Forelimb muscle (tissue), 1 donor: ENCODE data around the gene ZFP14. TPM values are rescaled to one million over a fixed set of nuclear protein-coding genes. Genes with fewer than 3 reads are reported as not detected.
A peak's percentile ranks its signal among the peaks of the same experiment; 100 is the strongest.

Experiments
- DNase-seq: peaks from one replicate; pipeline ENCODE4 v3.0.0-alpha.2; 2013; ENCODE audit warnings: low read depth
- polyA plus RNA-seq: library from polyadenylated mRNA; unstranded; fragments of 120-200 nt; gene quantifications from one replicate; pipeline ENCODE4 v1.2.1, GENCODE V29; 2013; ENCODE audit not compliant: insufficient read length

ZFP14 gene
- polyA plus RNA-seq: 5.3 TPM

DNA sequence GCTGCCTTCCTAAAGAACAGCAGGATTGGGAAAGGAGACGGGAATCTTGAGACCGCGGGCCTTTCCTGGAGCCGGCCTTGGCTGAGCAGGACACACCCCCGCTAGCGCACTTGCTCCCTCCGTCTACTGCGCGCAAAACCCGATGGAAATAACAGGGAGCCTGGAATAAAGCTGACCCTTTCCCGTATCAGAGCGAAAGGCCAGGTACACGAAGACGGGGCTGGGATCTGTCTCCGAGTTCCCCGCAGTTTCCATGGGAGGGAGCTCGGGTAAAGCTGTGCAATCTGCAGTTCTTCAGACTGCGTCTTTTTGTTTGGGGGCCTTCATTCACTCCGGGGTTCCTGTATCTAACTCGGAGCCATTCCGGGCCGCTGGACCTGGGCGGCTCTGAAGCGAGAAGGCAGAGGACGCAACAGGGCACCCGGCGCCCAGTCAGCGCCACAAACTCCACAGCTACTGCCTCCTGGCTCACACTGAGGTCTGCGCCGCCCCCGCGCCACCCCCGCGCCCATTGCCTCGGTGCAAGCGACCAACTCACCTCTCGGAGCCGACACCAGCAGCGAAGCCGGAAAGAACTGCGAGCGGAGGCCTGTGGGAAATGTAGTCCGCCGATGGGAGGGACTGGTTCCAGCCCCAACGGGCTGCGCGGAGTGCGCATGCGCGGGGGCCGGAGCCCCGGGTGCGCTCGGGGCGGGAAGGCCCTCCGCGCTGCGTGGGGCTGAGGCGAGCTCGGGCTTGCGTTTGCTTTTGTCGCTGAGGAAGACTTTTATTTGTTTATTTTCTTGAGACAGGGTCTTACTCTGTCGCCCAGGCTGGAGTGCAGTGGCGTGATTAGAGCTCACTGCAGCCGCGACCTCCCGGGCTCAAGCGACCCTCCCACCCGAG is at the start of gene ZFP14:
TSS of gene ZFP14 (minus strand) at position 577 of the 885 bp plus-strand sequence. CDS start 11,309 bp downstream, outside the sequence.
- peak; percentile 84 for DNase-seq

DNA sequence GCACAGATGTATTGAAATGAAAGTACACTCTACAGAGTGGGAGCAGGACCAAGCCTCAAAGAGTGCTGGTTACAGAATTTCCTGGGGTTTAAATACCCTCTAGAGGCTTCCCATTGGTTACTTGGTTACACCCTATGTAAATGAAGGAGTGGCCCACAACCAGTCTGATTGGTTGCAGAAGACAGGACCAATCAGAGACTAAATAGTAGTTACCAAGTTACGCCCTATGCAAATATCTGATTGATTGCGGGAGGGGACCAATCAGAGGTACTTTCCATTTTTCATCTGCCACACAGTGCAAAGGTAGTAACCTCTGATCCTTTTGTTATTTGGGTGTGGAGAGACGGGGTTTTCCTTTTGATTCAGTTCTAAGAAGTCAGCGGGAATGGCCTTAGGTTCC is 44.9 kb upstream of the ZFP14 start:
- no peak for DNase-seq

DNA sequence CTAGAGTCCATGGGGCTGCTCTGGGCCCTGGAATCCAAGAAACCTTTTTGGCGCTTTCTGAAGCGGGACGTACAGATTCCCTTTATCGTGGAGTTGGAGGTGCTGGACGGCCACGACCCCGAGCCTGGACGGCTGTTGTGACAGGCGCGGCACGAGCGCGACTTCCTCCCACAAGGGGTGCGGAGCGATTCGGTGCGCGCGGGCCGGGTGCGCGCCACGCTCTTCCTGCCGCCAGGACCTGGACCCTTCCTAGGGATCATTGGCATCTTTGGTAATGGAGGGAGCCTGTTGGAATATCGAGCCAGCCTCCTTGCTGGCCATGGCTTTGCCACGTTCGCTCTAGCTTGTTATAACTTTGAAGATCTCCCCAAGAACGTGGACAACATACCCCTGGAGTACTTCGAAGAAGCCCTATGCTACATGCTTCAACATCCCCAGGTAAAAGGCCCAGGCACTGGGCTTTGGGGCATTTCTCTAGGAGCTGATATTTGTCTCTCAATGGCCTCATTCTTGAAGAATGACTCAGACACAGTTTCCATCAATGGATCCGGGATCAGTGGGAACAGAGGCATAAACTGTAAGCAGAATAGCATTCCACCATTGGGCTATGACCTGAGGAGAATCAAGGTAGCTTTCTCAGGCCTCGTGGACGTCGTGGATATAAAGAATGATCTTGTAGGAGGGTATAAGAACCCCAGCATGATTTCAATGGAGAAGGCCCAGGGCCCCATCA is 42.9 kb upstream of the ZFP14 start:
- DNase-seq: no peak

DNA sequence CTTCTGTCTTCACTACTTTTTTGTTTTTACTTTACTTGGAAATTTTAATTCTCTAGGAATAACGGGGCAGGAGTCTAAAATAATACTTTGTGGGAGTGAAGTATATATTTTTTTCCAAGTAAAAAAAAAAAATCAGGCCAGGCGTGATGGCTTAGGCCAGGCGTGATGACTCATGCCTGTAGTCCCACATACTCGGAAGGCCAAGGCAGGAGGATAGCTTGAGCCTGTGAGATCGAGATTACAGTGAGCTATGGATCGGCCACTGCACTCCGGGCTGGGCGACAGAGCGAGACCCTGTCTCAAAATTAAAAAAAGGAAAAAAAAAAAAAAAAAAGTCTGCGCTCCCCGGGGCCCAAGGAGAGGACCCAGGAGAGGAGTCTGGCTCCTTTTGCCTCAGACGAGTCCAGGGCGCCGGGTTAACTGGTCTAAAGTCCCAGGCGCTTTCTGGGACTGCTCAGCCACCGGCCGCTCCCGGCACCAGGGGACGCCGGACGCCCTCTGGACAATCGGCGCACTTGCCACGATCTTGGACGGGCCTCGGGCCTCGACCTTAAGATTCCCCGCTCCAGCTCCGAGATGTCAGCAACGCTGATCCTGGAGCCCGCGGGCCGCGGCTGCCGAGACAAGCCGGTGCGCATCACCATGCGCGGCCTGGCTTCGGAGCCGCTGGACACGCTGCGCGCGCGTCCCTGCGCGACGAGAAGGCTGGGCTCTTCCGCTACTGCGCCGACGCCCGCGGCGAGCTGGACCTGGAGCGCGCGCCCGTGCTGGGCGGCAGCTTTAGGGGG is 42.2 kb upstream of the ZFP14 start:
- DNase-seq: no peak

DNA sequence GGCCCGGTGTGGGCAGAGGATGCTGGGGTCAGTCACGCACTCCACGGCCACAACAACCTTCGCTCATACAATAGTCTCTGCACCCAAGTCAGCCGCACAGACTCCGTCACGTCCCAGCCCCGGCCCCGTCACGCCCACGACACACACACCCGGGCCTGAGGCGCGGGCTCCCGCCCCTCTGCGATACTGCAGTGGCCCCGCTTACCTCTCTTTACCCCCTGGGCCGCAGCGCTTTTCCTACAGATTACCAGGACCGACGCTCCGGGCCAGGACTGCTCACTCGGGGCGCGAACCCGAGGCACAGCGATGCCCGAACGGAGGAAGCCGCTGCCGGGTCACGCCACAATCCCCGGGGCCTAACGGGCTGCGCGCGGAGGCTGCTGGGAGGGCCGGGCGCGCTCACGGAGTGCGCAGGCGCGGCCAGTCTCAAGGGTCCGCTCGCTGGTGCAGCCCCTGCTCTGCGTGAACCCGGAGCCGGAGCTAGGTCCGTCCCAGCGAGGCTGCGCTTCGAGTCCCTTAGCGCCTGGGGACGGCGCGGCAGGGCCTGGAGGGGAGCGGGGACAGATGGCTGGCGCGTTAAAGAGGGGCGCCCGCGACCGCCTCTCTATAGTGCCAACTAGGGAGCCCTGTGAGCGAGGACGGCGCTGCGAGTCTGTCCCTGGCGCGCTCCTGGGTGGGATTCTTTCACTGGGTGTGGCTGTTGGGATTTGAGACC is 39.4 kb upstream of the ZFP14 start, which contains the start of gene ZFP82:
TSS of gene ZFP82 (minus strand) at position 358 of the 715 bp plus-strand sequence. CDS start 8,855 bp downstream, outside the sequence.
- peak; percentile 70 for DNase-seq

DNA sequence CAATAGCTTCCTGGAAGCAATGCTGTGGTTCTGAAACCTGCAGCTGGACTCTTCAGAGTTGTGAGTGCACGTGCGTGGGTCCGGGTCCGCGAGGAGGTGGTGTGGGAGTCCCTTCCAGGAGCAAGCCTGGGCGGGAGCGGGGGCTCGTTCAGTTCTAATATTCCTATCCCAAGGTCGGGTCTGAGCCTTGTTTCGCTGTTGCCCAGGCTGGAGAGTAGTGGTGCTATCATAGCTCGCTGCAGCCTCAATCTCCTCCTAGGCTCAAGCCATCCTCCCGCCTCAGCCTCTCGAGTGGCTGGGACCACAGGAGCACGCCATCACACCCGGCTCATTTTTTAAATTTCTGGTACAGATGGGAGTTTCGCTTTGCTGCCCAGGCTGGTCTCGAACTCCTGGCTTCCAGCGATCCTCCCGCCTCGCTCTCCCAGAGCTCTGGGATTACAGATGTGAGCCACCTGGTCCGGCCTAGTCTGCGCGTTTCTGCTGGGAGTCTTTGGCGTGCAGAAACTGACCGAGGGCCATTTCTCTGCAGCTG is 38.8 kb upstream of the ZFP14 start:
- DNase-seq: no peak

DNA sequence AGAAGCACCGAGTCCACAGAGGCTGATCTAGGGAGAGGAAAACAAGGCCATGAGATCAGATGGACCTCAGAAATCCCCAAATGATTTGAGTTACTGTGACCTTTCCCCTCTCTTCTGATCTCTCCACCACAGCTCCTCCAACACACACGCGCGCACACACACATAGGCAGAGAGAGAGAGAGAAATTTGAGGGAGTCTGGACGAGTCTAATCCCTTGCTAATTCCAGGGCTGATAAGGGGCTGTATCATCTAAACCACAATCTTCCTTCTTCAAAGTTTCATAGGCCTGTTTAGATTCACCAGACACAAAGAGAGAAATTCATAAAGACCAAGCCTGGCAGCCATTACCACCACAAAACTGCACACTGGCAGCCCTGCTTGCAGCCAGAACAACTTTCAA is 30.8 kb upstream of the ZFP14 start:
- no peak for DNase-seq

DNA sequence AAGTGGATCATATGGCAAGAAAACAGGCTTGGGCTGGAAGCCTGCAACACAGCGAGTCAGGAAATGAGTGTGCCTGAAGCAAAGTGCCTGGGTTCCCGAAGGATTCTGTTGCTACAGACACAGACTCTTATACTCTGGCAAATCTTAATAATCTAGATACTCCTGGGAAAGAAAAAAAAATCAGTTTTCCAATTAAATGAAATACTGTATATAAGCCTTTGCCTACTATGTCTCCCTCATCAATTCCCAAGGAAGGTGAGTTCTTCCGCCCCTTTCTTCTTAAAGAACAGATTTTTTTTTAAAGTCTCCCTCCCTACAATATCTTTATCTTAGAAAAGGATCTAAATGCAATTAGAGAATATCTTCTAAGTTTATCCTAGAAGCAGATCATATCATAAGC is 29.1 kb upstream of the ZFP14 start:
- no peak for DNase-seq

DNA sequence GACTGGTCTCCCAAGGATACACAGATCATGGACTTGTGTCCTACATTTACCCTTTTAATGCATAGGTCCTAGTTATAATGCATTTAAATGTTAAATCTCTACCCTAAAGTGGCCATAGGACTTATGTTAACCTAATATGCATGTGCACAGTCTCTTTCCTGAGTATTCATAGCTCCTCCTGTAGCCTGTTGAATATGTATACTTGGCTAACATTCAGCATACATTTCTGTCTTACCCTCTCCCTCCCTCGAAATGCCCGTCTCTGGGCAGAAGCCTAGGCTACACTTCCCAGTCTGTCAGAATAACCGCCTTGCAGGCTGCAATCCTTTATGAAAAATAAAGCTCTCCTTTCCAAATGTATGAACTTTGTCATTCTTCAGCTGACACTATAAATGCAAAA is 25.5 kb upstream of the ZFP14 start:
- no peak for DNase-seq

DNA sequence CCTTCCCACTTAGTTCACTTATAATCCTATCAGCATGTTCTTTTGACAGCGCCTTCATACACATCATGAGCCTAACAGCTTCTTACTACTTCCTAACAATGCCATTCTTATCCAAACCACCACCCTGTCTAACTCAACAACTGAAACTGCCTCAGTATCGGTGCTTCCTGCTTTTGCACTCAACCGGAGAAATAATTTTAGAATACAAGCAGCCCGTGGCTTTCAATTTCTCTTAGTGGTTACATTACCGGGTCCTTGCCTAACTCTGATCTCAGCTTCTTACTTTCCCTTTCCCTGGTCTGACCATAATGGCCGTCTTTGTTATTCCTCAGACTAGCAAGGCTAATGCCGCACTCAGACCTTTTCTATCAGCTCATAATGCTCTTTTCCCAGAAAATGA is 22.5 kb upstream of the ZFP14 start:
- DNase-seq: no peak

DNA sequence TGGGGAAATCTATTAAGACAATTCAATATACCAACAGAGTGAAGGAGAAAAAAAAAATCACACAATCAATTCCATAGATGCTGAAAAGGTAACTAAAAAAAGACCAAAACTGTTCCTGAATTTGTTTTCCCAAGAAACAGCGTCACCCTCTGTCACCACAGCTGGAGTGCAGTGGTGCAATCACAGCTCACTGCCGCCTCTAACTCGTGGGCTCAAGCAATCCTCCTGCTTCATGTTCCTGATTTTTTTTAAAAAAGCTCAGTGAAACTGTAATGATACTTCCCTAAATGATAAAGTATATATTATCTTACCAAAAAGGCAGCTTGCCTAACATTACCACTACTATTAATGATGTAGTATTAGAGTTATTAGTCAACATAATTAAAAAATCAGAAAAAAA is 19.6 kb upstream of the ZFP14 start:
- DNase-seq: no peak

DNA sequence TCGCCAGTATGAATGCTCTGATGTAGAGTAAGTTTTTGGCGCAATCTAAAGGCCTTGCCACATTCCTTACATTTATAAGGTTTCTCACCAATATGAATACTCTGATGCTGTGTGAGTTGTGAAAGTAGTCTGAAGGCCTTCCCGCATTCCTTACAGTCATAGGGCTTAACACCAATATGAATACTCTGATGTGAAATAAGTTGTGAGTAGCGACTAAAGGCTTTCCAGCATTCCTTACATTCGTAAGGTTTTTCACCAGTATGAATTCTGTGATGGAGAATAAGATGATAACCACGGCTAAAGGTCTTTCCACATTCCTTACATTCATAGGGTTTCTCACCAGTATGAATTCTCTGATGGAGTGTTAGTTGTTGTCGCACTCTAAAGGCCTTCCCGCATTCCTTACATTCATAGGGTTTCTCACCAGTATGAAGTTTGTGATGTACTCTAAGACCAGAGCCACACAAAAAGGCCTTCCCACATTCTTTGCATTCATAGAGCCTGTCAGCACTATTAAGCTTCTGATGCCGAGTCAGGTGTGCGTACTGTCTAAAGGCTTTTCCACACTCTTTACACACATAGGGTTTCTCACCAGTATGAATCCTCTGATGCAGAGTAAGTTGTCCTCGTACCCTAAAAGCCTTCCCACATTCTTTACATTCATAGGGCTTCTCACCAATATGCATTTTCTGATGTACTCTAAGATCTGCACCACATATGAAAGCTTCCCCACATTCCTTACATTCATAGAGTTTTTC is 14.1 kb upstream of the ZFP14 start:
- DNase-seq: no peak

DNA sequence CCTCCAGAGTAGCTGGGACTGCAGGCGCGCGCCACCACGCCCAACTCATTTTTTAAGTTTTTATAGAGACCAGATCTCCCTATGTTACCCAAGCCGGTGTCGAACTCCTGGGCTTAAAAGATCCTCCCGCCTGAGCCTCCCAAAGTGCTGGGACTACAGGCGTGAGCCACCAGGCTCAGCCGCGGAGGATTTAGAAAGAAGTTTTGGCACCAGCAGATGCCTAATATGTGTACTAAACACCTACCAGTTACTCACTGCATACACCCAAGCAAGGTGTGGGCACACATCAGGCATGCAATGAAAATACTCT is 464 bp upstream of the ZFP14 start:
- DNase-seq: no peak

DNA sequence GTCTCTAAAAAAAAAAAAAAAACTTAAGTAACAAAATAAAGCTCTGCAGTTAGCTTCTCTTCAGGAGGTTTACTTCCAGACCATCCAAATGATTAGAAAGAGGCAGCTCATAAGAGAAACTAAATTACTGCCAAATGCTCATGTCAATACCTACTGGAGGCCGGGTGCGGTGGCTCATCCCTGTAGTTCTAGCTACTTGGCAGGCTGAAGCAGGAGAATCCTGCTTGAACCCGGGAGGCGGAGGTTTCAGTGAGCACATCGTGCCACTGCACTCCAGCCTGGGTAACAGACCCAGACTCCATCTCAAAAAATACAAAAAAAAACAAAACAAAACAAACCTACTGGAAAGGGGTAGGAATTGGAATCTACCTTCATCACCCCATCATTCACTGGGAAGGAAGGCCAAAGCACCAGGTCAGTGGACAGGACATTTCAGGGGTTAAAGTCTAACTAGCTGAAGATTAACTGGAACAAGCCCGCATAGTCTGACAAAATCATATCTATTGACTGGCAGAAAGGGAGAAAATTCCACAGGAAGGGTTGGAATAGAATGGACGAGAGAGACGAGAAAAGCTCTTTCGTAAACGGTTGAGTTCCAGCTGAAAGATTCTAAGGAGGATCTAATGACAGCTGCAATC is 1.3 kb downstream of the ZFP14 start:
- no peak for DNase-seq

DNA sequence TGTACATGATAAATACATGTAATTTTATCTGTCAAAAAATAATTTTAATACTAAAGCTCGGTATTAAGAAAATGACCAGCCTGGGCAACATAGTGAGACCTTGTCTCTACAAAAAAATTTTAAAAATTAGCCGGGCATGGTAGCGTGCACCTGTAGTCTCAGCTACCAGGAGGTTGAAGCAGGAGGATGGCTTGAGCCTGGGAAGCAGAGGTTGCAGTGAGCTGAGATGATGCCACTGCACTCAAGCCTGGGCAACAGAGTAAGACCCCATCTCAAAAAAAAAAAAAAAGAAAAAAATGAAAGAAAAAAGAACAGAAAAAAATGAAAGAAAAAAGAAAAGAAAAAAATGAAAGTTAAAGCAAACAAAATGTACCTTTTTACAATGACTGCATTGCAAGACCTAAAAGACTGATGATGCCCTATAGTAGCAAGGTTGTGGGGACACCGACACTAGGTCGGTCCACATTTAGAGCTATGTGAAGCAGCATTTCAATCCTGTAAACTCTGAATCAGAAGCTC is 5.3 kb downstream of the ZFP14 start:
- no peak for DNase-seq

DNA sequence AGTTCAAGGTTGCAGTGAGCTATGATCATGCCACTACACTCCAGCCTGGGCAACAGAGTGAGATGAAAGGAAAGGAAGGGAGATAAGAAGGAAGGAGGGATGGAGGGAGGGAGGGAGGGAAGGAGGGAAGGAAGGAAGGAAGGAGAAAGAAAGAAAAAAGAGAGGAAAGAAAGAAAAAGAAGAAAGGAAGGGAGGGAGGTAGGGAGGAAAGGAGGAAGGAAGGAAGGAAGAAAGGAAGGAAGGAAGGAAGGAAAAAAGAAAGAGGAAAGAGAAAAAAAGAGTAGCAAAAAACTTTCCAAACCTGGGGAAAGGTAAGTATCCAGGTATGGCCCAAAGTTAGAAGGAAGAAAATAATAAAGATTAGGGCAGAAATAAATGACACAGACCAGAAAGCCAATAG is 7.1 kb downstream of the ZFP14 start:
- no peak for DNase-seq

DNA sequence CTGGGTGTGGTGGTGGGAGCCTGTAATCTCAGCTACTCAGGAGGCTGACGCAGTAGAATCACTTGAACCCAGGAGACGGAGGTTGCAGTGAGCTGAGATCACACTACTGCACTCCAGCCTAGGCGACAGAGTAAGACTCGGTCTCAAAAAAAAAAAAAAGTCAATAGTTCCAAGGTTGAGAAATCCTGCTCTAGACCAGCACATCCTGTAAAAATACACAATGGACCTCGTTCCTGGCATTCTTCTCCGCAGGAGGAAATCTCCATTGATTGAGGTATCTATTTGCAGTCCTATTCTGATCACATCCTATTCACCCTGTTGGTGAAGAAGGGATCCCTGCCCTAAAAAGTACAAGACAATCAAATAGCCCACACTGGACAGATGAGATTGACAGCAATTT is 15.2 kb downstream of the ZFP14 start:
- no peak for DNase-seq

DNA sequence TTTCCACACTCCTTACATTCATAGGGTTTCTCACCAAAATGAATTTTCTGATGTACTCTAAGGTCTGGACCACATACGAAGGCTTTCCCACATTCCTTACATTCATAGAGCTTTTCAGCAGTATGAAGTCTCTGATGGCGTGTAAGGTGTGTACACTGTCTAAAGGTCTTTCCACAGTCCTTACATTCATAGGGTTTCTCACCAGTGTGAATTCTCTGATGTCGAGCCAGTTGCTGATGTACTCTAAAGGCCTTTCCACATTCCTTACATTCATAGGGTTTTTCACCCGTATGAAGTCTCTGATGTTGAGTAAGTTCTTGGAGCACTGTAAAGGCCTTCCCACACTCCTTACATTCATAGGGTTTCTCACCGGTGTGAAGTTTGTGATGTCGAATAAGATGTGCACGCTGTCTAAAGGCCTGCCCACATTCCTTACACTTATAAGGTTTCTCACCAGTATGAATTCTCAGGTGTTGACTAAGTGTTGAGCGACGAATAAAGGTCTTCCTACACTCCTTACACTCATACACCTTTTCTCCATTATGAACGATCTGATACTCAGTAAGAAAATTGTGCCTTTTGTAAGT is 38.1 kb downstream of the ZFP14 start:
- DNase-seq: no peak
